LNCaP clone FGC (cell line): ENCODE measurements around the gene ZFC3H1.

Experiments
- DNase-seq: peaks from one replicate; pipeline ENCODE4 v3.0.0-alpha.2; 2011; ENCODE audit warnings: low read depth
- H3K4me3 ChIP-seq: 2 replicates; pipeline ENCODE4 v1.5.1; 2011; ENCODE audit warnings: mild to moderate bottlenecking, low read depth, low read length, control low read depth
- CTCF ChIP-seq: IDR thresholded peaks from 2 replicates; pipeline ENCODE4 v1.5.1; 2012; ENCODE audit warnings: mild to moderate bottlenecking; ENCODE audit not compliant: control insufficient read depth, insufficient read depth; ENCODE audit errors: extremely low read depth

The ZFC3H1 gene

GRCh38 chr12:71594214-71594948 is 69.3 kb downstream of the ZFC3H1 start:
- H3K4me3 ChIP-seq = peak overlapping the region; percentile 32
- no peak for TF ChIP-seq CTCF
- no peak for DNase-seq

GRCh38 chr12:71592841-71593240 is 70.8 kb downstream of the ZFC3H1 start:
- H3K4me3 ChIP-seq = no peak overlapping the region
- TF ChIP-seq CTCF = no peak
- DNase-seq = no peak

GRCh38 chr12:71591601-71592000 is 72.0 kb downstream of the ZFC3H1 start:
- no peak for TF ChIP-seq CTCF
- H3K4me3 ChIP-seq = no peak overlapping the region
- no peak for DNase-seq

GRCh38 chr12:71589478-71589881 is 74.2 kb downstream of the ZFC3H1 start:
- DNase-seq = no peak
- no peak overlapping the region for H3K4me3 ChIP-seq
- no peak for TF ChIP-seq CTCF

- no peak for TF ChIP-seq CTCF
- no peak for DNase-seq
- no peak overlapping the region for H3K4me3 ChIP-seq
These were observed 76.6 kb downstream of the ZFC3H1 start for GRCh38 chr12:71587012-71587411.

GRCh38 chr12:71585218-71585617 is 78.4 kb downstream of the ZFC3H1 start:
- TF ChIP-seq CTCF = no peak
- no peak overlapping the region for H3K4me3 ChIP-seq
- DNase-seq = no peak

- no peak overlapping the region for H3K4me3 ChIP-seq
- TF ChIP-seq CTCF = no peak
- no peak for DNase-seq
These were observed 79.3 kb downstream of the ZFC3H1 start for GRCh38 chr12:71584356-71584755.
